CD4-positive, alpha-beta T cell treated with Interleukin-1 beta for 1 hour (primary cell): ENCODE measurements around the gene FMN1.

Source experiments
- DNase-seq, 2 donors: peaks; one replicate each; pipeline ENCODE4 v3.0.0-alpha.2; 2020 to 2022

Gene FMN1

GRCh38 chr15:32877252-32878019 is 317.1 kb downstream of the FMN1 start:
- no peak for DNase-seq

- no peak for DNase-seq
Measured at GRCh38 chr15:32873284-32874114, 321.0 kb downstream of the FMN1 start.

DNA sequence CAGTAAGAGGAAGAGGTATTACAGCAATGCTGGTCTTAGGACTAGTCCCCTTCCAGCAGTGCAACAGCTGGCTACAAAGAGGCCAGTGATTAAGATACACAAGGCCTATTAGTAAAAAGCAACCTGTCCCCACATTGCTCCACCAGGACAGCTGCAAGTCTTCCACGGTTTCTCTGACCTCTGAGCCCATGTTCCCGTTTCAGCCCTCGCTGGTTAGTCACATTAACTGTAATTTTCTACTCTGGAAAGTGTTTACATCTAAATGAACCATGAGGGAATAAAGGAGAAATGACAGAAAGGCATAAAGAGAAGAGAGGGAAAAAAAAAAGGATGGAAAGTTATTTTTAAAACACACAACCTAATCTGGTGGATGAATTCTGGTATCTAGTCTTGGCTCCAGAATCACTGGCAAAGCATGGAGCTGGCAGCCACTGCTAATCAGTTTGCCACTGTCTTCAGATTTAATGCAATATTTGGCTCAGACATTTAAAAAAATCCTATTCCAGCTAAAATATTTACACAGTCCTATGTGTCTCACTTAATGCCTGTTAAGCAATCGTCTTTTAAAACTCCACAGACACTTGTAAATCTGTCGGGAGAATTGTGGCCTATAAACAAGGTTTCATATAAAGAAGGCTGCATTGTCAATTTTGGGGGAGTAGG is 321.8 kb downstream of the FMN1 start:
- no peak for DNase-seq

DNA sequence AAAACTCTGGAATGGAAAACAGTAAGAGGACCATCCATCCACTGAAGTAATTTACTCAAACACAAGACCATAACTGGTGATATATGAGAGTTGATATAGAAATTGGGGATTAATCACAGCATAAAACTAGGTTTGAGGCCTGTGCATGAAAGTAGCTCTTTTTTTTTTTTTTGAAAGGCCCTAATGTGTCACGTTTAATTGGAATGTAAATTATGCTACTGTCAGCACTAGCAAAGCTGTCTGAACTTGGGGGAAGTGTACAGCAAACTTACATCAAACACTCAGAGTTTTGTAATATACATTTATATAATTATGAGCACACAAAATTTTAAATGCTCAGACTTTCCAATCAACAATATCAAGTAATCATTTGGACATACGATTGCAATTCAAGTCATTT is 322.6 kb downstream of the FMN1 start:
- no peak for DNase-seq

- no peak for DNase-seq
Measured at GRCh38 chr15:32870240-32871033, 324.1 kb downstream of the FMN1 start.

- DNase-seq, result no peak
Measured at GRCh38 chr15:32869776-32870175, 324.7 kb downstream of the FMN1 start.

GRCh38 chr15:32867313-32867626 is 327.2 kb downstream of the FMN1 start:
- DNase-seq, result no peak

- peak in 1 of 2 donors; percentile 3 for DNase-seq
Measured at GRCh38 chr15:32866454-32867312, 327.8 kb downstream of the FMN1 start.

DNA sequence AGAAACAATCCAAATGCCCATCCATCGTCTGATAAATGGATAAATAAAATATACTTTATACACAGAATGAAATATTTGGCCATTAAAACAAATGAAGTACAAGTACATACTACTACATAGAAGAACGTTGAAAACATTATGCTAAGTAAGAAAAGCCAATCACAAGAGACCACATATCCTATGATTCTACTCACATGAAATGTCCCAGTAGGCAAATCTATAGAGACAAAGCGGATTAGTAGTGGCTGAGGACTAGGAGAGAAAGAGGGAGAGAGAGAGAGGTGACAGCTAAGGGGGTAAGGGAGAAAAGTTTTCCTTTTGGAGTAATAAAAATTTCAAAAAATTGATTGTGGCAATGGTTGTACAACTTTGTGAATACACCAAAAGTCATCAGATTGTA is 329.7 kb downstream of the FMN1 start:
- DNase-seq, result no peak

DNA sequence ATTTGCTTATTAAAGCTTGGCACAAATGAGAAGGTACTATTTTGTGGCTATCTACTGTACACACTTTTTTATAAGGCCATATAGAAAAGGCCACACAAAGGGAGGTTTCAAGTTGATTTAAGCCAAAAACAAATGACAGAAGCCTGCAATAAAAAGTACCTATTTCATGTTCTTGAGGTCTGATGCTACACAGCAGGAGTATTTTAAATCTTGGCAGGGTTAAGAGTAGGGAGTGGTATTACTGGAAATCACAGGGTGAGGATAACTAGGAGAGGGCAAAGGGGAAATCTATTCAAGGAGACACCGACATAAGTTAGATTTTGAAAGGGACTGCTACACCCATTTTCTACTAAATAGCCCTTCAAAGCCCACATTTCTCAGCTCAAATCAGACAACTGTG is 330.5 kb downstream of the FMN1 start:
- DNase-seq, result no peak

- peak in 1 of 2 donors; percentile 9 for DNase-seq
Measured at GRCh38 chr15:32861761-32862160, 332.8 kb downstream of the FMN1 start.

- no peak for DNase-seq
Measured at GRCh38 chr15:32861174-32861573, 333.3 kb downstream of the FMN1 start.

- DNase-seq, result no peak
Measured at GRCh38 chr15:32859996-32860395, 334.5 kb downstream of the FMN1 start.

DNA sequence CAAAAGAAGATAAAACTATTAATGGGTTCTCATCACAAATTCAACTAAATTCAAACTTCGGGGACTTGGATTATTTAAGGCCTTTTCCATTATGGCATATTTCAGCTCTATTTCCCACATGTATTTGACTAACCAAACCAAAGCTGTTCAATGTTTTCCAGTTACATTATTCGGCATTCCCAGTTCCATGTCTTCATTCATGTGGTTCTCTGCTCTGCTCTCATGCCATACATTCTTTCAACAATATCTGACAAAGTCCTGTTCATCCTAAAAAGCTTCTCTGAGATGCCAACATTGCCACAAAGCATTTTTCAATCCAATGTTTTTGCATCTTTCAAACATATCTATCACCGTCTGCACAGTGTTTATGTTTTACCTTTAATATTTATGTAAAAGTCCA is 335.3 kb downstream of the FMN1 start:
- no peak for DNase-seq

DNA sequence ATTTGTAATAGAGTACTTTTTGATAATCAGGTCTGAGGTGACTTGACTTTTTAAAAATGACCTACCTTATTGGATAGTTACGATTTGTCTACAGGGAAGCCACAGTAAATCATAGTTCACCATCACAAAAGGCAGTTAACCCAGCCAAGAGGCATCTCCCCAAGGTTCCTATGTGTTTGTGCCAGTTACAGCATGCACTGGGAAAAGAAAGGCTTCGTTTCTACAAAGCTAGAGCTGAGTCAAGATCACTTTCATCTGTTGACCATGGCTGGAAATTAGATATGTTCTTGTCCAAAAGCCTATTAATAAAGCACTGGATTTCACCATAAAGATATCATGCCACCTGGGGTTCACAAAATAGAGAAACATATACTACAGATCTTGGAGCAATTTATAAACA is 336.8 kb downstream of the FMN1 start:
- no peak for DNase-seq

DNA sequence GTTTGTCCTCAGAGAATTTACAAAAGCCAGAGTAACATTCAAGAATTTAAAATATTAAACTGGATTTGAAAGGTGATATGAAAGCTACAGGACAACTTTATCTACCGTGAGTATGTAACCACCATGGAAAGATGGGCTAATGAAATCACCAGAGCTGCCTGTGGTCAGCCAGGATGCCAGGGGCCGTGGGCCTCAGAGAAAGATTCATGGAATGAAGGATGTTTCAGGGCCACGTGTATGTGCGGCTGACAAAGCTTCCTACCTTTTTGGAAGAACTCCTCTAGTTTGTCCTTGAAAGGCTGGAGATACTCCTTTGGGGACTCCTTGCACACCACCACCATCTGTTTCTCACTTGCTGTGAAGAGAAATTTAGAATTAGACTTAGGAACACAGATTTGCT is 337.8 kb downstream of the FMN1 start:
- no peak for DNase-seq

- no peak for DNase-seq
Measured at GRCh38 chr15:32855942-32856341, 338.6 kb downstream of the FMN1 start.

- DNase-seq, result no peak
Measured at GRCh38 chr15:32853592-32853991, 340.9 kb downstream of the FMN1 start.

- DNase-seq, result no peak
Measured at GRCh38 chr15:32852771-32853170, 341.7 kb downstream of the FMN1 start.

- no peak for DNase-seq
Measured at GRCh38 chr15:32852017-32852416, 342.5 kb downstream of the FMN1 start.

GRCh38 chr15:32851572-32851971 is 342.9 kb downstream of the FMN1 start:
- DNase-seq, result no peak
